HepG2 (cell line): ENCODE results near the gene MYO3B. TPM values are rescaled to one million over a fixed set of nuclear protein-coding genes. Genes with fewer than 3 reads are reported as not detected.

Experiments used
- ATAC-seq: fragments of 200-7000 bp; cut with Tn5 transposase; 3 replicates; pipeline ENCODE4 v1.9.1; 2020; ENCODE audit warnings: mild to moderate bottlenecking, moderate library complexity
- BruUV-seq: library from RNA; stranded (reverse); fragments of 400-500 nt; replicated peaks from 2 replicates; lab custom pipeline; 2021; lab: Mats Ljungman, UMichigan
- CTCF ChIA-PET: fragments of 300-600 bp; formaldehyde crosslinking; extraction: SDS; loops from one replicate; lab custom pipeline; 2021; ENCODE audit warnings: low total read pairs, inconsistent platforms, low intra/inter-chr PET ratio; lab: Yijun Ruan, JAX
- POLR2A ChIA-PET: fragments of 350-600 bp; sonication (Branson Sonifier 250); formaldehyde crosslinking; loops from one replicate; lab custom pipeline; 2020; ENCODE audit warnings: antibody characterized with exemption, inconsistent platforms; lab: Yijun Ruan, JAX
- DNase-seq: peaks from one replicate; pipeline ENCODE4 v3.0.0-alpha.2; 2015; ENCODE audit warnings: low spot score
- FAIRE-seq: peaks from 3 replicates; lab custom pipeline; 2011; peaks lifted over from hg19 to GRCh38; lab: Jason Lieb, UNC
- H2AFZ ChIP-seq: one replicate; pipeline ENCODE4 v1.6.1; 2011; ENCODE audit warnings: low read length, inconsistent platforms
- H3K27ac ChIP-seq: fragments of 300-600 bp; 3 replicates; pipeline ENCODE4 v1.8.0; 2011; ENCODE audit warnings: mixed run types, mild to moderate bottlenecking, mixed read lengths, low read length, inconsistent platforms; ENCODE audit not compliant: insufficient read depth; ENCODE audit errors: extremely low read length
- H3K27me3 ChIP-seq, 2 experiments: fragments of 200-600 bp in 1 of 2; 2 replicates in 1 of 2; 3 replicates in 1 of 2; pipeline versions ENCODE4 v1.6.0 to v1.8.0; 2011; ENCODE audit warnings: low read length in 2 of 2, mild to moderate bottlenecking in 2 of 2, moderate library complexity in 2 of 2, inconsistent platforms in 1 of 2; ENCODE audit not compliant: insufficient read depth in 2 of 2, control insufficient read depth in 1 of 2
- H3K36me3 ChIP-seq, 2 experiments: fragments of 200-600 bp in 1 of 2; replicated peaks in 1 of 2; 2 replicates in 1 of 2; 3 replicates in 1 of 2; pipeline versions ENCODE4 v1.5.1 to v1.8.0; 2011; ENCODE audit warnings: low read length in 2 of 2, inconsistent platforms in 1 of 2; ENCODE audit not compliant: insufficient read depth in 2 of 2, control insufficient read depth in 1 of 2
- H3K4me1 ChIP-seq: 2 replicates; pipeline ENCODE4 v1.5.1; 2012; ENCODE audit warnings: low read length, inconsistent platforms; ENCODE audit not compliant: insufficient read depth
- H3K4me2 ChIP-seq: 2 replicates; pipeline ENCODE4 v1.6.0; 2011; ENCODE audit warnings: low read depth, low read length, inconsistent platforms
- H3K4me3 ChIP-seq, 3 experiments: fragments of 200-600 bp in 1 of 3; sonication (generic), shearing (Covaris generic) in 1 of 3; replicated peaks in 1 of 3; 2 replicates each; pipeline ENCODE4 v1.5.1; 2011 to 2016; ENCODE audit warnings: low read length in 3 of 3, inconsistent platforms in 2 of 3, low read depth in 2 of 3, mild to moderate bottlenecking in 2 of 3, control low read depth in 1 of 3, mixed read lengths in 1 of 3; ENCODE audit not compliant: insufficient read depth in 1 of 3
- H3K79me2 ChIP-seq: one replicate; pipeline ENCODE4 v1.6.1; 2011; ENCODE audit warnings: low read length, inconsistent platforms; ENCODE audit not compliant: insufficient read depth
- H3K9ac ChIP-seq: 2 replicates; pipeline ENCODE4 v1.6.0; 2011; ENCODE audit warnings: mild to moderate bottlenecking, low read depth, low read length, inconsistent platforms; ENCODE audit not compliant: insufficient read depth
- H3K9me3 ChIP-seq: 2 replicates; pipeline ENCODE4 v1.5.1; 2012; ENCODE audit warnings: mild to moderate bottlenecking, low read length
- H4K20me1 ChIP-seq: 2 replicates; pipeline ENCODE4 v1.6.0; 2011; ENCODE audit warnings: inconsistent platforms, mild to moderate bottlenecking, low read length, moderate library complexity; ENCODE audit not compliant: insufficient read depth
- LRRFIP1 ChIP-seq: sonication (generic); formaldehyde crosslinking; conservative IDR thresholded peaks from 2 replicates; pipeline ENCODE4 v1.4.0; 2020; ENCODE audit warnings: missing genetic modification reagents
- MTERF4 ChIP-seq: sonication (generic); formaldehyde crosslinking; IDR thresholded peaks from 2 replicates; pipeline ENCODE4 v1.8.0; 2023; ENCODE audit warnings: mild to moderate bottlenecking, missing genetic modification reagents
- POLR2A ChIP-seq, 2 experiments: IDR thresholded peaks; 2 replicates each; pipeline ENCODE4 v1.6.1; 2011; ENCODE audit warnings: low read depth in 2 of 2, low read length in 2 of 2, mild to moderate bottlenecking in 1 of 2, moderate library complexity in 1 of 2; ENCODE audit not compliant: insufficient read depth in 1 of 2
- RNF2 ChIP-seq: fragments of 450-650 bp; conservative IDR thresholded peaks from 2 replicates; pipeline ENCODE4 v1.6.1; 2016; ENCODE audit warnings: low read depth
- SIN3B ChIP-seq: fragments of 150-350 bp; IDR thresholded peaks from 2 replicates; pipeline ENCODE4 v1.6.1; 2014; ENCODE audit warnings: low read length
- SRSF4 ChIP-seq: fragments of 200-400 bp; formaldehyde crosslinking; IDR thresholded peaks from one replicate; pipeline ENCODE4 v1.6.1; 2018; ENCODE audit warnings: mild to moderate bottlenecking, low read depth, low read length, moderate library complexity; ENCODE audit not compliant: poor library complexity, severe bottlenecking
- TBP ChIP-seq: sonication (generic); formaldehyde crosslinking; IDR thresholded peaks from 2 replicates; pipeline ENCODE4 v1.5.0; 2020; ENCODE audit warnings: missing genetic modification reagents
- ZBTB7B ChIP-seq: sonication (generic); formaldehyde crosslinking; IDR thresholded peaks from 2 replicates; pipeline ENCODE4 v1.4.0; 2020; ENCODE audit warnings: missing genetic modification reagents
- ZC3H4 ChIP-seq: sonication (generic); formaldehyde crosslinking; IDR thresholded peaks from 2 replicates; pipeline ENCODE4 v1.4.0; 2020; ENCODE audit warnings: missing genetic modification reagents, borderline replicate concordance
- ZNF235 ChIP-seq: sonication (generic); formaldehyde crosslinking; IDR thresholded peaks from 2 replicates; pipeline ENCODE4 v1.8.1; 2023; ENCODE audit warnings: mild to moderate bottlenecking, missing genetic modification reagents, borderline replicate concordance
- ZNF331 ChIP-seq: sonication (generic); formaldehyde crosslinking; IDR thresholded peaks from 2 replicates; pipeline ENCODE4 v1.4.0; 2020; ENCODE audit warnings: missing genetic modification reagents
- ZNF598 ChIP-seq: sonication (generic); formaldehyde crosslinking; IDR thresholded peaks from 2 replicates; pipeline ENCODE4 v1.5.1; 2020; ENCODE audit warnings: mild to moderate bottlenecking, missing genetic modification reagents, borderline replicate concordance
- ZNF709 ChIP-seq: sonication (generic); formaldehyde crosslinking; IDR thresholded peaks from 2 replicates; pipeline ENCODE4 v1.5.0; 2020; ENCODE audit warnings: mild to moderate bottlenecking, missing genetic modification reagents
- WGBS: methylation state at CpG from one replicate; pipeline ENCODE4 v1.1.6; 2017; ENCODE audit warnings: low lambda C conversion rate; 5-methylcytosine and 5-hydroxymethylcytosine counted together
- in situ Hi-C: cut with HindIII; loops from 2 replicates; pipeline ENCODE4 v1.10.0; 2017; ENCODE audit warnings: low pct_unique_long_range_greater_than_20kb; ENCODE audit not compliant: extremely low pct_ligation_motif_present
- intact Hi-C: fragments of 100-400 bp; cut with micrococcal nuclease; formaldehyde crosslinking; loops from one replicate; pipeline ENCODE4 v1.10.0; 2022; ENCODE audit not compliant: unreplicated experiment
- polyA plus RNA-seq, 8 experiments: library from polyadenylated mRNA; depleted of rRNA in 3 of 8; stranded (reverse) in 7 of 8; unstranded in 1 of 8; fragments of >200 nt; fragmentation: Illumina TruSeq in 4 of 8; extraction: Trizol in 4 of 8; gene quantifications; 2 replicates each; pipeline versions ENCODE4 v1.2.1 to v1.2.3, GENCODE V29; 2011 to 2016; ENCODE audit warnings: low read depth in 4 of 8, missing spikeins in 1 of 8, mixed read lengths in 1 of 8; ENCODE audit not compliant: insufficient read depth in 1 of 8
- total RNA-seq, 5 experiments: library from RNA; depleted of rRNA; stranded (reverse); fragments of >200 nt; fragmentation: Illumina TruSeq; extraction: Trizol; gene quantifications; 2 replicates each; pipeline ENCODE4 v1.2.3, GENCODE V29; 2016; ENCODE audit warnings: low read depth in 1 of 5
- TF ChIP-seq, protein P1 (sequence below): sonication (generic); formaldehyde crosslinking; IDR thresholded peaks from 2 replicates; pipeline ENCODE4 v1.5.0; 2020; ENCODE audit warnings: missing genetic modification reagents, mild to moderate bottlenecking, borderline replicate concordance
- TF ChIP-seq, protein P2 (sequence below): sonication (generic); formaldehyde crosslinking; IDR thresholded peaks from 2 replicates; pipeline ENCODE4 v1.4.0; 2020; ENCODE audit warnings: missing genetic modification reagents, low read depth, mild to moderate bottlenecking, borderline replicate concordance

MYO3B gene
- total and polyA plus RNA-seq, 2 of the 13 experiments (the other 11 are each of a cell fraction or from before 2014, with no cell fraction given) = 0.01 TPM; not detected in 1

DNA sequence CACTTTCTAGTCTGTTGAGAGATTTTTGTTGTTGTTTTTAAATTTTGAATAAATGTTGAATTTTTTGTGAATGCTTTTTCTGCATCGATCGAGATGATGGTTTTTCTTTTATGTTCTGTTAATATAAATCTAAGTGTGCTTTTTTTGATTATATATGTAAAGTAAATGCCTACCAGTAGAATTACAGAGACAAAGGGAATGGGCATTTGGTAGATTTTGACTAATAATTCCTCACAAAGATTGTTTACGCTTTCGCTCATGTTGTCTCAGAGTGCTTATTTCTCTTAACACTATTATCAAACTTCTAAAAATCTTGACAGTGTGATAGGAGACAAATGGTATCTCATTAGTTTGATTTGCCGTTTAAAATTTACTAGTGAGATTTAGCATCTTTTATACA lies 3.7 kb downstream of the MYO3B start:
- Histone ChIP-seq H3K27me3 (no peaks in the 10 kb centered on the region), H3K36me3 (no peaks in the 10 kb centered on the region), H3K27ac (no peak overlapping the region), H3K4me2 (no peak overlapping the region), H3K9ac (no peak overlapping the region), H3K9me3 (peaks cover 9% of the 10 kb centered on the region), H3K79me2 (no peaks in the 10 kb centered on the region), H2AFZ (no peak overlapping the region), H3K4me1 (no peaks in the 10 kb centered on the region), H4K20me1 (no peaks in the 10 kb centered on the region), H3K4me3 (no peak overlapping the region)
- no TSS peak for BruUV-seq
- 59% methylated on average over 5 of the region's 5 CpGs for WGBS
- no peak for FAIRE-seq
- CTCF ChIA-PET = no interaction called here
- intact Hi-C loops (no loop called here), in situ Hi-C loops (no loop called here)
- POLR2A ChIA-PET = no interaction called here
- ATAC-seq = no peak
- no peak for TF ChIP-seq ZNF235 (CRISPR knock-in tag)
- no peak for TF ChIP-seq TBP (CRISPR knock-in tag)
- TF ChIP-seq, protein P1, sequence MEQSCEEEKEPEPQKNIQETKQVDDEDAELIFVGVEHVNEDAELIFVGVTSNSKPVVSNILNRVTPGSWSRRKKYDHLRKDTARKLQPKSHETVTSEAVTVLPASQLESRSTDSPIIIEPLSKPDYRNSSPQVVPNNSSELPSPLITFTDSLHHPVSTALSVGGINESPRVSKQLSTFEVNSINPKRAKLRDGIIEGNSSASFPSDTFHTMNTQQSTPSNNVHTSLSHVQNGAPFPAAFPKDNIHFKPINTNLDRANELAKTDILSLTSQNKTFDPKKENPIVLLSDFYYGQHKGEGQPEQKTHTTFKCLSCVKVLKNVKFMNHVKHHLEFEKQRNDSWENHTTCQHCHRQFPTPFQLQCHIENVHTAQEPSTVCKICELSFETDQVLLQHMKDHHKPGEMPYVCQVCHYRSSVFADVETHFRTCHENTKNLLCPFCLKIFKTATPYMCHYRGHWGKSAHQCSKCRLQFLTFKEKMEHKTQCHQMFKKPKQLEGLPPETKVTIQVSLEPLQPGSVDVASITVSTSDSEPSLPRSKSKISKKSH (CRISPR knock-in tag) = no peak
- TF ChIP-seq ZNF331 (CRISPR knock-in tag) = no peak
- TF ChIP-seq LRRFIP1 (CRISPR knock-in tag) = no peak
- TF ChIP-seq ZBTB7B = no peak
- no peak for TF ChIP-seq RNF2
- no peak for TF ChIP-seq ZNF598 (CRISPR knock-in tag)
- no peak for TF ChIP-seq SRSF4
- no peak for TF ChIP-seq MTERF4 (CRISPR knock-in tag)
- TF ChIP-seq ZNF709 (CRISPR knock-in tag) = no peak
- TF ChIP-seq POLR2A (IDR thresholded peaks at IDR 0.05; ENCODE audit: insufficient read depth in 1 of 2, low read depth in 2 of 2, low read length in 2 of 2) = no peak
- TF ChIP-seq, protein P2, sequence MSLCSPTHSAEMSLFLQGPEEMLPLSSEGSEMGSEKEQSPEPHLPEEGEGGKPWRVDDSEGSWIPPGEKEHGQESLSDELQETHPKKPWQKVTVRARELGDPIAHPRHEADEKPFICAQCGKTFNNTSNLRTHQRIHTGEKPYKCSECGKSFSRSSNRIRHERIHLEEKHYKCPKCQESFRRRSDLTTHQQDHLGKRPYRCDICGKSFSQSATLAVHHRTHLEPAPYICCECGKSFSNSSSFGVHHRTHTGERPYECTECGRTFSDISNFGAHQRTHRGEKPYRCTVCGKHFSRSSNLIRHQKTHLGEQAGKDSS = no peak
- no peak for TF ChIP-seq ZC3H4 (CRISPR knock-in tag)
- no peak for TF ChIP-seq SIN3B
- DNase-seq = no peak
